ENCODE data around the gene L3MBTL3.

DNA sequence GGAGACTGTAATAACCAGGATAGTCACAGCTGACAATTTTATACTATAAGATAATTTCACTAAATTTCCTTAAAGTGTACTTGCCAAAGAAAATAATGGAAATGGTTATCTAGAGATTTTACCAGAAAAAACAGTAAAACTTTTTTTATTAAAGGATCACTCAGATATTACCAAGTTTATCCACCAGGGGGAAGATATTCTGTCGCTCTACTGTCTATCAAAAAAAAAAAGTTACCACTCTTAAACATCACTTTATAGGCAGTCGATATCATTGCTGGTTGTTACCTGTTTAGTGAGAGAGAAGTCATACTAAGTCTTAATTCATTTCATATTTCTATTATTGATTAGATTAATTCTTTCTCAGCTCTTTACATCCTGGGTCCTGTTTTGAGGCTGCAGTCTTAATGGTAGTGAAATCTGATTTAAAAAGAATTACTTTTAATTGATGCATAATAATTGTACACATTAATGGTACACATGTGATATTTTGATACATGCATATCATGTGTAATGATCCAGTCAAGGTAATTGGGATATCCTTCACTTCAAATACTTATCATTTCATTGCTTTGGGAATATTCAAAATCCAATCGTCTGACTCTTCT, 18.9 kb downstream of the L3MBTL3 start:
- TF ChIP-seq ZFP3 (CRISPR knock-in tag; IDR thresholded peaks at IDR 0.05) (no peak), CSDC2 (CRISPR knock-in tag; IDR thresholded peaks at IDR 0.05) (no peak), ARNTL (CRISPR knock-in tag; IDR thresholded peaks at IDR 0.05; ENCODE audit: borderline replicate concordance, low read depth) (no peak), GLIS3 (CRISPR knock-in tag; IDR thresholded peaks at IDR 0.05) (no peak)
- TF ChIP-seq, protein P1, sequence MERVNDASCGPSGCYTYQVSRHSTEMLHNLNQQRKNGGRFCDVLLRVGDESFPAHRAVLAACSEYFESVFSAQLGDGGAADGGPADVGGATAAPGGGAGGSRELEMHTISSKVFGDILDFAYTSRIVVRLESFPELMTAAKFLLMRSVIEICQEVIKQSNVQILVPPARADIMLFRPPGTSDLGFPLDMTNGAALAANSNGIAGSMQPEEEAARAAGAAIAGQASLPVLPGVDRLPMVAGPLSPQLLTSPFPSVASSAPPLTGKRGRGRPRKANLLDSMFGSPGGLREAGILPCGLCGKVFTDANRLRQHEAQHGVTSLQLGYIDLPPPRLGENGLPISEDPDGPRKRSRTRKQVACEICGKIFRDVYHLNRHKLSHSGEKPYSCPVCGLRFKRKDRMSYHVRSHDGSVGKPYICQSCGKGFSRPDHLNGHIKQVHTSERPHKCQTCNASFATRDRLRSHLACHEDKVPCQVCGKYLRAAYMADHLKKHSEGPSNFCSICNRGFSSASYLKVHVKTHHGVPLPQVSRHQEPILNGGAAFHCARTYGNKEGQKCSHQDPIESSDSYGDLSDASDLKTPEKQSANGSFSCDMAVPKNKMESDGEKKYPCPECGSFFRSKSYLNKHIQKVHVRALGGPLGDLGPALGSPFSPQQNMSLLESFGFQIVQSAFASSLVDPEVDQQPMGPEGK (CRISPR knock-in tag; IDR thresholded peaks at IDR 0.05; ENCODE audit: borderline replicate concordance): no peak
